ENCODE results near the gene PLOD1. TPM values are rescaled to one million over a fixed set of nuclear protein-coding genes. Genes with fewer than 3 reads are reported as not detected.

PLOD1 gene
- total and polyA plus RNA-seq, 2 donors (not counting 1 experiment from before 2014, with no cell fraction given) = 210 to 278 TPM

- no peaks in the 10 kb centered on the region for H3K4me1 ChIP-seq (ENCODE audit: control insufficient read depth, extremely low read depth, insufficient read depth, low read length)
- TF ChIP-seq CTCF (conservative IDR thresholded peaks at IDR 0.05 in 1 of 2, IDR thresholded peaks at IDR 0.05 in 1 of 2; ENCODE audit: low read depth in 1 of 2, low read length in 2 of 2) = no peak
- no peak for TF ChIP-seq EZH2 (IDR thresholded peaks at IDR 0.05; ENCODE audit: low read length, missing control alignments)
- H4K20me1 ChIP-seq (ENCODE audit: control insufficient read depth, extremely low read depth, insufficient read depth, low read length) = no peaks in the 10 kb centered on the region
- peaks cover 8% of the 10 kb centered on the region for H3K79me2 ChIP-seq (ENCODE audit: control insufficient read depth, insufficient read depth, low read length)
- peaks cover 17% of the 10 kb centered on the region for H3K36me3 ChIP-seq (ENCODE audit: control insufficient read depth, insufficient read depth, low read length)
- H3K9ac ChIP-seq (ENCODE audit: insufficient read depth, low read length) = no peak overlapping the region
- H3K4me2 ChIP-seq (ENCODE audit: extremely low read depth, insufficient read depth, low read length) = no peak overlapping the region
- H3K4me3 ChIP-seq (replicated peaks in 1 of 4; ENCODE audit: control extremely low read depth in 1 of 4, insufficient read depth in 1 of 4, low read depth in 3 of 4, low read length in 4 of 4) = no peak overlapping the region
- H3K9me3 ChIP-seq (ENCODE audit: control insufficient read depth, insufficient read depth, low read depth, low read length) = no peaks in the 10 kb centered on the region
- no peak overlapping the region for H3K27ac ChIP-seq (ENCODE audit: insufficient read depth, low read length)
- H3K27me3 ChIP-seq (ENCODE audit: control insufficient read depth, insufficient read depth, low read length) = no peaks in the 10 kb centered on the region
- no peak for DNase-seq (ENCODE audit: low read depth in 2 of 2)
- H2AFZ ChIP-seq (ENCODE audit: low read length) = no peak overlapping the region
Observed at GRCh38 chr1:12022036-12022435, 87.5 kb downstream of the PLOD1 start.

Other genes starting within 250 kb of the PLOD1 start
- gene DRAXIN, start 243.0 kb upstream of the PLOD1 start, total RNA-seq = 0.50 and 0.51 TPM in 2 replicates
- 0.03 and 0.21 TPM in 2 replicates for gene DRAXIN, start 243.0 kb upstream of the PLOD1 start, polyA plus RNA-seq
- gene AGTRAP, start 198.6 kb upstream of the PLOD1 start, total RNA-seq = 47.3 and 58.8 TPM in 2 replicates
- gene AGTRAP, start 198.6 kb upstream of the PLOD1 start, polyA plus RNA-seq = 21.0 and 25.5 TPM in 2 replicates
- 0.99 and 1.3 TPM in 2 replicates for gene C1orf167, start 172.5 kb upstream of the PLOD1 start, total RNA-seq
- gene C1orf167, start 172.5 kb upstream of the PLOD1 start, polyA plus RNA-seq = 0.28 and 0.39 TPM in 2 replicates
- gene MTHFR, start 128.8 kb upstream of the PLOD1 start, total RNA-seq = 56.5 and 87.4 TPM in 2 replicates
- 13.3 and 16.3 TPM in 2 replicates for gene MTHFR, start 128.8 kb upstream of the PLOD1 start, polyA plus RNA-seq
- 10.3 and 19.3 TPM in 2 replicates for gene CLCN6, start 128.5 kb upstream of the PLOD1 start, total RNA-seq
- gene CLCN6, start 128.5 kb upstream of the PLOD1 start, polyA plus RNA-seq = 13.8 and 15.3 TPM in 2 replicates
- gene NPPA, start 86.9 kb upstream of the PLOD1 start, total RNA-seq = not detected in 2 replicates
- not detected in 2 replicates for gene NPPA, start 86.9 kb upstream of the PLOD1 start, polyA plus RNA-seq
- not detected in 2 replicates for gene NPPB, start 75.8 kb upstream of the PLOD1 start, total RNA-seq
- not detected in 2 replicates for gene NPPB, start 75.8 kb upstream of the PLOD1 start, polyA plus RNA-seq
- gene KIAA2013, start 8.3 kb upstream of the PLOD1 start, total RNA-seq = 38.8 and 39.3 TPM in 2 replicates
- 31.7 and 35.3 TPM in 2 replicates for gene KIAA2013, start 8.3 kb upstream of the PLOD1 start, polyA plus RNA-seq
- gene MFN2, start 45.7 kb downstream of the PLOD1 start, total RNA-seq = 40.8 and 52.5 TPM in 2 replicates
- gene MFN2, start 45.7 kb downstream of the PLOD1 start, polyA plus RNA-seq = 50.6 and 68.7 TPM in 2 replicates
- 27.1 and 28.8 TPM in 2 replicates for gene MIIP, start 84.8 kb downstream of the PLOD1 start, total RNA-seq
- 5.2 and 7.1 TPM in 2 replicates for gene MIIP, start 84.8 kb downstream of the PLOD1 start, polyA plus RNA-seq
- gene TNFRSF8, start 128.6 kb downstream of the PLOD1 start, total RNA-seq = 0.26 TPM in 1 of 2 replicates, not detected in the other
- gene TNFRSF8, start 128.6 kb downstream of the PLOD1 start, polyA plus RNA-seq = 0.05 and 0.15 TPM in 2 replicates
- 23.9 and 24.8 TPM in 2 replicates for gene TNFRSF1B, start 232.3 kb downstream of the PLOD1 start, total RNA-seq
- gene TNFRSF1B, start 232.3 kb downstream of the PLOD1 start, polyA plus RNA-seq = 14.8 and 27.5 TPM in 2 replicates